Gastrocnemius medialis (tissue), 4 donors: ENCODE measurements around the gene HAGHL. TPM values are rescaled to one million over a fixed set of nuclear protein-coding genes. Genes with fewer than 3 reads are reported as not detected.

Experiments used
- ATAC-seq, 2 donors: fragments of 150-250 bp; one replicate each; pipeline ENCODE4 v1.9.1; 2016
- DNase-seq, 2 donors: peaks; one replicate each; pipeline ENCODE4 v3.0.0-alpha.2; 2019
- H3K27ac ChIP-seq, 4 donors: fragments of 200-600 bp; sonication (generic); 1 replicate in 1 of 4; 2 replicates in 3 of 4; pipeline ENCODE4 v1.5.1; 2016 to 2018; ENCODE audit warnings: mild to moderate bottlenecking in 2 of 4, moderate library complexity in 1 of 4
- H3K27me3 ChIP-seq, 3 donors: fragments of 200-600 bp; sonication (generic) in 2 of 3; 1 replicate in 1 of 3; 2 replicates in 2 of 3; pipeline versions ENCODE4 v1.5.1 to v1.6.0; 2016 to 2019; ENCODE audit warnings: mild to moderate bottlenecking in 1 of 3, moderate library complexity in 1 of 3
- H3K36me3 ChIP-seq, 2 donors: fragments of 200-600 bp; sonication (generic) in 1 of 2; one replicate each; pipeline ENCODE4 v1.5.1; 2017 to 2018
- H3K4me1 ChIP-seq, 2 donors: fragments of 200-600 bp; sonication (generic) in 1 of 2; one replicate each; pipeline ENCODE4 v1.5.1; 2016 to 2017; ENCODE audit warnings: mild to moderate bottlenecking in 2 of 2
- H3K4me3 ChIP-seq, 4 donors: fragments of 200-600 bp; sonication (generic) in 3 of 4; 1 replicate in 1 of 4; 2 replicates in 3 of 4; pipeline ENCODE4 v1.5.1; 2016 to 2019; ENCODE audit warnings: mild to moderate bottlenecking in 2 of 4
- H3K9me3 ChIP-seq, 3 donors: fragments of 200-600 bp; sonication (generic) in 2 of 3; 1 replicate in 1 of 3; 2 replicates in 2 of 3; pipeline ENCODE4 v1.5.1; 2016 to 2019
- POLR2A ChIP-seq, 2 donors: fragments of 450-650 bp; IDR thresholded peaks; one replicate each; pipeline ENCODE4 v1.6.1; 2017; ENCODE audit warnings: antibody characterized with exemption in 2 of 2, mild to moderate bottlenecking in 2 of 2, moderate library complexity in 2 of 2
- in situ Hi-C, 4 donors: fragments of 200-750 bp; cut with MboI; loops; one replicate each; pipeline versions ENCODE4 v1.15.0 to v1.8.0; 2017; ENCODE audit warnings: low sequenced_read_pairs in 4 of 4
- intact Hi-C: fragments of 100-400 bp; cut with DNase I; formaldehyde crosslinking; loops from one replicate; pipeline ENCODE4 v1.15.1; 2023; ENCODE audit warnings: low total_unique reads
- total RNA-seq, 4 donors: library from RNA; depleted of rRNA; stranded (reverse); fragments of >200 nt; gene quantifications; one replicate each; pipeline versions ENCODE4 v1.1.0 to v1.2.3, GENCODE V29; 2016
- TF ChIP-seq, protein P1 (sequence below), 5 experiments: fragments of 450-650 bp in 3 of 5; fragments of 200-600 bp in 2 of 5; sonication (generic) in 2 of 5; IDR thresholded peaks in 4 of 5; conservative IDR thresholded peaks in 1 of 5; 1 replicate in 4 of 5; 2 replicates in 1 of 5; pipeline ENCODE4 v1.5.1; 2016 to 2019; ENCODE audit warnings: antibody characterized with exemption in 5 of 5, mild to moderate bottlenecking in 3 of 5, moderate library complexity in 3 of 5

The HAGHL gene
- total RNA-seq, 4 donors from 2014 or later, result 0.27 to 0.42 TPM; not detected in 2

DNA sequence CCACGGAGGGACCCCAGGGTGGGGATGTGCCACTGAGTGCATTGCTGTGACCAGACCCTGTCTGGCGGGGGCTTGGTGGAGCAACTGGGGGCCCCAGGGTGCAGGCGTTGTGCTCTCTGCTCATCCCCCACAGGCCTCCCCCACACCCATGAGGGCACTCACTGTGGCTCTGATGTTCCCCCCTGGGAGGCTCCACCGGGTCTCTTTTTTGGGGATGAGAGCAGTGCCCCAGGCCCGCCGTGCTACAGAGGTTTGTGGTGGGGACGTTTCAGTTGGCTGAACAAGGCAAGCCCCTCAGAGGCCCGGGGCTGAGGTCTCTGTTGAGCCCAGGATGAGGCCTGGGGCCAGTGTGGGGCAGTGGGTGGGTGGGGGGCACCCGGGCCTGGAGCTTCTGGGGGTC, 3.2 kb upstream of the HAGHL start:
- Histone ChIP-seq H3K4me3 (no peak overlapping the region), H3K36me3 (no peaks in the 10 kb centered on the region), H3K4me1 (peaks cover 20 to 35% of the 10 kb centered on the region in 2 donors), H3K27ac (no peak overlapping the region), H3K27me3 (peaks cover 22 to 34% (median 33%) of the 10 kb centered on the region in 3 donors), H3K9me3 (no peaks in the 10 kb centered on the region)
- in situ Hi-C loops, result no loop called here
- DNase-seq (no peak), ATAC-seq (no peak)
- intact Hi-C loops, result no loop called here
- TF ChIP-seq, protein P1, sequence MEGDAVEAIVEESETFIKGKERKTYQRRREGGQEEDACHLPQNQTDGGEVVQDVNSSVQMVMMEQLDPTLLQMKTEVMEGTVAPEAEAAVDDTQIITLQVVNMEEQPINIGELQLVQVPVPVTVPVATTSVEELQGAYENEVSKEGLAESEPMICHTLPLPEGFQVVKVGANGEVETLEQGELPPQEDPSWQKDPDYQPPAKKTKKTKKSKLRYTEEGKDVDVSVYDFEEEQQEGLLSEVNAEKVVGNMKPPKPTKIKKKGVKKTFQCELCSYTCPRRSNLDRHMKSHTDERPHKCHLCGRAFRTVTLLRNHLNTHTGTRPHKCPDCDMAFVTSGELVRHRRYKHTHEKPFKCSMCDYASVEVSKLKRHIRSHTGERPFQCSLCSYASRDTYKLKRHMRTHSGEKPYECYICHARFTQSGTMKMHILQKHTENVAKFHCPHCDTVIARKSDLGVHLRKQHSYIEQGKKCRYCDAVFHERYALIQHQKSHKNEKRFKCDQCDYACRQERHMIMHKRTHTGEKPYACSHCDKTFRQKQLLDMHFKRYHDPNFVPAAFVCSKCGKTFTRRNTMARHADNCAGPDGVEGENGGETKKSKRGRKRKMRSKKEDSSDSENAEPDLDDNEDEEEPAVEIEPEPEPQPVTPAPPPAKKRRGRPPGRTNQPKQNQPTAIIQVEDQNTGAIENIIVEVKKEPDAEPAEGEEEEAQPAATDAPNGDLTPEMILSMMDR (IDR thresholded peaks at IDR 0.05 in 4 of 5, conservative IDR thresholded peaks at IDR 0.05 in 1 of 5), result no peak
- no peak for TF ChIP-seq POLR2A (IDR thresholded peaks at IDR 0.05)

DNA sequence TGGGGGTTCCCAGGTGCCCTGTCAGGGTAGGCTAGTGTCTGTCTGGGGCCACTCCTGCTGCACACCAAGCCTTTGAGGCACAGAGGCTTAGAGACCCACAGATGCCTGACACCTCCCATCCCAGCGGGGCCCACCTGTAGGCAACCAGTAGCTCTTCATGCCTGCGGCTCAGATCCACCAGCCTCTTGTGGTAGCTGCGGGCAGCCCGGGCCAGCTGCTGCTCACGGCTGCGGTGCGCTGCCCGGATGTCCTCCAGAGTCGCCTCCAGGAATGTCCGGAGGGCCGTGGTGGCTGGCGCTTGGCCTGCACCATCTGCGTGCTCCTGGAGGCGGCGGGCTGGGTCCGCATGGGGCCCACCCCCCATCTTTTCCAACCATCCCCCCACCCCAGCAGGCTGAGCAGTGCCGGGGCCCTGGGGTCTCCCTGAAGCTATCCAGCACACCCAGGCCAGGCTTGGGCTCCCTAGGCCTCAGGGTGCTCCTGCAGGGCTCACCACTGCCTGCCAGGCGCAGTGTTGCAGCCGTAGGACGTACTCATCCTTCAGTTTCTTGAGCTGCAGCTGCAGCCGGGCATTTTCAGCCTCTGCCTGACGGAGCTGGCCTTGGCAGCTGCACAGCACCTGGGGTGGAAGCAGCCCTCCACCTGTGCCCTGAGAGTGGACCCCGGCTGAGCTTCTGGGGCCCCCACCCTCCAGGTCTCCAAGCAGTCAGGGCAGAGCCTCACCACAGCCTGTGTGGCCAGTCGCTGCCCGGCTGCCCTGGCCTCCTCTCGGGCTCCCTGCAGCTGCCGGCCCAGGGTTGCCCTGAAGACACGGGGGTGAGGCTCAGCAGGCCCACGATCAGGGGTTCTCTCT, 2.5 kb upstream of the HAGHL start:
- intact Hi-C loops (no loop called here), in situ Hi-C loops (no loop called here)
- H3K9me3 ChIP-seq, result no peaks in the 10 kb centered on the region
- peaks cover 20 to 29% of the 10 kb centered on the region in 2 donors for H3K4me1 ChIP-seq
- DNase-seq, result no peak
- no peak overlapping the region for H3K4me3 ChIP-seq
- no peaks in the 10 kb centered on the region for H3K36me3 ChIP-seq
- ATAC-seq, result no peak
- TF ChIP-seq, protein P1 (IDR thresholded peaks at IDR 0.05 in 4 of 5, conservative IDR thresholded peaks at IDR 0.05 in 1 of 5), result no peak
- TF ChIP-seq POLR2A (IDR thresholded peaks at IDR 0.05), result no peak
- H3K27me3 ChIP-seq, result peaks cover 22 to 38% (median 34%) of the 10 kb centered on the region in 3 donors
- no peak overlapping the region for H3K27ac ChIP-seq

DNA sequence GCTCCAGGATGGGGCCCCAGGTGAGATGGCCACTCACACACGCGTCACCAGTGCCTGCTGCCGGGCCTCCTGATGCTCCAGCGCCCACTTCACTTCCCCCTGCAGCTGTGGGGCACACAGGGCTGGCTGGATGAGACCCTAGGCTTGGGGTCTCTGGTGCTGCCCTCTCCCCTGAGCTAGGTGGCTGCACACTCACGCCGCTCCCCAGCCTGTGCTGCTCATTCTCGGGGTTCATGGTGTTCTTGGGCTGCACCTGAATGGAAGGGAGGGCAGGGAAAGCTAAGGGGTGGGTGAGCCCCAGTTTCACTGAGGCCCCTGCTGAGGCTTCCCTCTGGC, 1.9 kb upstream of the HAGHL start:
- Histone ChIP-seq H3K9me3 (no peaks in the 10 kb centered on the region), H3K4me3 (no peak overlapping the region), H3K4me1 (peaks cover 17 to 23% of the 10 kb centered on the region in 2 donors), H3K27me3 (peaks cover 22 to 38% (median 34%) of the 10 kb centered on the region in 3 donors), H3K36me3 (no peaks in the 10 kb centered on the region), H3K27ac (no peak overlapping the region)
- intact Hi-C loops (no loop called here), in situ Hi-C loops (no loop called here)
- no peak for ATAC-seq
- DNase-seq, result no peak
- TF ChIP-seq, protein P1 (IDR thresholded peaks at IDR 0.05 in 4 of 5, conservative IDR thresholded peaks at IDR 0.05 in 1 of 5), result no peak
- no peak for TF ChIP-seq POLR2A (IDR thresholded peaks at IDR 0.05)

DNA sequence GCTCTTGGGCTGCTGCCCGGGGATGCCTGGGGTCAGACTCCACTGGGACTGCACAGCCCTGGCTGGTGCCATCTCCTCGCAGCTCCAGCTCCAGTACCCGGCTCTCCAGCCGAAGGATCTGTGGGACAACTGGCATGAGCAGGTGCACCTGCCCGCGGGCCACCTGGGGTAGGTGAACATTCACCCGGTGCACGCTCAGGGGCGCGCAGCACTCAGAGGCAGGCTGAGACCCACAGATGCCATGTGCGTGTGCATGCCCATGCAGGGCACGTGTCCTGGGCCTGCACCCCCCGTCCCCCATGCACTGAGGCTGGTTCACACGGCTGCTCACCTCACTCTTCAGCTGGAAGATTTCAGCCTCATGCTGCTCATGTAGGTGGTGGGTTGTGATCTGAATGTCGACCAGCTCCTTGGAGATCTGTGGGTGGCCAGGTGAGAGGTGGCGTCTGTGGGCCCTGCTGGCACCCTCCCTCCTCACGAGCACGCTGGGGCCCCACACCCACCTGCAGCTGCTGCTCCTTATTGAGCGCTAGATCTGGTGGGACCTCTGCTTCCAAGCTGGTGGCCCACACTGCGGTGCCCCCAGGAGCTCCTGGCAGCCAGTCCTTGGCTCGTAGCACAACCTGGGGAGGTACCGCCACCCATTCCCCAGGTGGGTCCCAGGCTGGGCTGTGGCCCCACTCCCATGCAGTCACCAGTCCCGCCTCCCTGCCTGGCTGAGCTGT, 1.3 kb upstream of the HAGHL start:
- H3K4me1 ChIP-seq, result peaks cover 12 to 17% of the 10 kb centered on the region in 2 donors
- ATAC-seq (no peak), DNase-seq (no peak)
- no peak overlapping the region for H3K27ac ChIP-seq
- no peaks in the 10 kb centered on the region for H3K9me3 ChIP-seq
- H3K4me3 ChIP-seq, result no peak overlapping the region
- intact Hi-C loops (no loop called here), in situ Hi-C loops (no loop called here)
- H3K27me3 ChIP-seq, result peaks cover 22 to 38% (median 34%) of the 10 kb centered on the region in 3 donors
- TF ChIP-seq POLR2A (IDR thresholded peaks at IDR 0.05), result no peak
- TF ChIP-seq, protein P1 (IDR thresholded peaks at IDR 0.05 in 4 of 5, conservative IDR thresholded peaks at IDR 0.05 in 1 of 5), result no peak
- H3K36me3 ChIP-seq, result peaks cover 0 to 4% of the 10 kb centered on the region in 2 donors
